ENCODE results near the gene MT1H. TPM values are rescaled to one million over a fixed set of nuclear protein-coding genes. Genes with fewer than 3 reads are reported as not detected.

MT1H gene
- polyA plus RNA-seq, 3 donors, result 0.76 TPM; not detected in 2

GRCh38 chr16:56700631-56701030 lies 31.0 kb downstream of the MT1H start:
- Mint-ChIP-seq H3K4me3 (no peak overlapping the region), H3K36me3 (no peaks in the 10 kb centered on the region), H3K4me1 (peaks cover 12% of the 10 kb centered on the region), H3K27me3 (ENCODE audit: low read depth in 3 of 3) (peaks cover 5 to 10% (median 6%) of the 10 kb centered on the region in 3 donors), H3K9me3 (peaks cover 3 to 13% (median 8%) of the 10 kb centered on the region in 7 donors), H3K27ac (peak overlapping the region in 1 of 7 donors; percentile 45)
- intact Hi-C loops (cut with micrococcal nuclease), result loop anchor here (5.0 to 10.0 kb wide), 3 partner anchors 96 to 183 kb away; partner anchors contain the start of gene MT2A (in 2 of the 2)
- Histone ChIP-seq H3K27ac (ENCODE audit: low read depth in 1 of 2, low read length in 2 of 2) (no peak overlapping the region), H4K20me1 (ENCODE audit: insufficient read depth, low read length) (no peaks in the 10 kb centered on the region), H2AFZ (ENCODE audit: insufficient read depth, low read depth, low read length, poor library complexity, severe bottlenecking) (no peak overlapping the region), H3K4me3 (replicated peaks in 1 of 3; ENCODE audit: low read depth in 2 of 3, low read length in 3 of 3) (no peak overlapping the region), H3K36me3 (replicated peaks in 1 of 2; ENCODE audit: control insufficient read depth in 1 of 2, insufficient read depth in 2 of 2, low read length in 2 of 2) (no peaks in the 10 kb centered on the region), H3K4me1 (ENCODE audit: control insufficient read depth in 1 of 2, insufficient read depth in 2 of 2, low read length in 2 of 2) (no peaks in the 10 kb centered on the region), H3K9ac (ENCODE audit: insufficient read depth, low read length, poor library complexity, severe bottlenecking) (no peak overlapping the region), H3K79me2 (ENCODE audit: insufficient read depth, low read length) (no peaks in the 10 kb centered on the region), H3K27me3 (ENCODE audit: control insufficient read depth in 2 of 2, insufficient read depth in 2 of 2, low read length in 2 of 2) (no peaks in the 10 kb centered on the region), H3K4me2 (replicated peaks; ENCODE audit: extremely low read depth, low read length, poor library complexity, severe bottlenecking) (no peak overlapping the region), H3K9me3 (replicated peaks in 1 of 2; ENCODE audit: control insufficient read depth in 1 of 2, insufficient read depth in 1 of 2, low read length in 2 of 2) (peaks cover 0 to 8% of the 10 kb centered on the region in 2 donors)
- TF ChIP-seq, protein P1, sequence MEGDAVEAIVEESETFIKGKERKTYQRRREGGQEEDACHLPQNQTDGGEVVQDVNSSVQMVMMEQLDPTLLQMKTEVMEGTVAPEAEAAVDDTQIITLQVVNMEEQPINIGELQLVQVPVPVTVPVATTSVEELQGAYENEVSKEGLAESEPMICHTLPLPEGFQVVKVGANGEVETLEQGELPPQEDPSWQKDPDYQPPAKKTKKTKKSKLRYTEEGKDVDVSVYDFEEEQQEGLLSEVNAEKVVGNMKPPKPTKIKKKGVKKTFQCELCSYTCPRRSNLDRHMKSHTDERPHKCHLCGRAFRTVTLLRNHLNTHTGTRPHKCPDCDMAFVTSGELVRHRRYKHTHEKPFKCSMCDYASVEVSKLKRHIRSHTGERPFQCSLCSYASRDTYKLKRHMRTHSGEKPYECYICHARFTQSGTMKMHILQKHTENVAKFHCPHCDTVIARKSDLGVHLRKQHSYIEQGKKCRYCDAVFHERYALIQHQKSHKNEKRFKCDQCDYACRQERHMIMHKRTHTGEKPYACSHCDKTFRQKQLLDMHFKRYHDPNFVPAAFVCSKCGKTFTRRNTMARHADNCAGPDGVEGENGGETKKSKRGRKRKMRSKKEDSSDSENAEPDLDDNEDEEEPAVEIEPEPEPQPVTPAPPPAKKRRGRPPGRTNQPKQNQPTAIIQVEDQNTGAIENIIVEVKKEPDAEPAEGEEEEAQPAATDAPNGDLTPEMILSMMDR (IDR thresholded peaks at IDR 0.05), result no peak
- 100% methylated on average over 1 of the region's 1 CpG for WGBS (ENCODE audit: insufficient coverage)
- DNase-seq, result no peak

DNA sequence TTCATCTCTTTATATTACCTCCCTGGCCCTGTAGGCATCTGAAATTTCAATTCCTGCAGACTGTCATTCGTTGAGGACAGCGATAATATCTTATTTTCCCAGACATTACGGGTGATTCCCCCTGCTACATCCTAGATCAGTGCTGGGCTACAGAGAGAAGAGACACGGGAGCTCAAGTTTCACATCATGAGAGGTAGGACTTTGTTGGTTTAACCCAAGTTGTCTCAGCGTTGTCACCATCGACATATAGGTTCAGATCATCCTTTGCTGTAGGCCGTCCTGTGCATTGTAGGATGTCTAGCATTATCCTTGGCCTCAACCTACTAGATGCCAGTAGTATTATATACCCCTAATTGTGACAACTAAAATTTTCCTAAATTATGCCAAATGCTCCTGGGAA lies 31.9 kb downstream of the MT1H start:
- TF ChIP-seq, protein P1 (IDR thresholded peaks at IDR 0.05), result no peak
- H3K79me2 ChIP-seq (ENCODE audit: insufficient read depth, low read length), result no peaks in the 10 kb centered on the region
- H3K36me3 ChIP-seq (replicated peaks in 1 of 2; ENCODE audit: control insufficient read depth in 1 of 2, insufficient read depth in 2 of 2, low read length in 2 of 2), result no peaks in the 10 kb centered on the region
- Mint-ChIP-seq H3K27me3 (ENCODE audit: low read depth in 3 of 3) (peaks cover 5 to 10% (median 7%) of the 10 kb centered on the region in 3 donors), H3K27ac (peak overlapping the region in 3 of 7 donors; percentile 6 to 75 (median 31)), H3K36me3 (no peaks in the 10 kb centered on the region), H3K4me3 (no peak overlapping the region), H3K4me1 (peaks cover 12% of the 10 kb centered on the region), H3K9me3 (peaks cover 3 to 9% (median 7%) of the 10 kb centered on the region in 7 donors)
- DNase-seq, result no peak
- intact Hi-C loops (cut with micrococcal nuclease), result loop anchor here (5.0 to 10.0 kb wide), 3 partner anchors 97 to 184 kb away; partner anchors contain the start of gene MT2A (in 2 of the 2)
- H3K4me3 ChIP-seq (replicated peaks in 1 of 3; ENCODE audit: low read depth in 2 of 3, low read length in 3 of 3), result no peak overlapping the region
- no peak overlapping the region for H3K9ac ChIP-seq (ENCODE audit: insufficient read depth, low read length, poor library complexity, severe bottlenecking)
- no peak overlapping the region for H2AFZ ChIP-seq (ENCODE audit: insufficient read depth, low read depth, low read length, poor library complexity, severe bottlenecking)
- no peaks in the 10 kb centered on the region for H3K4me1 ChIP-seq (ENCODE audit: control insufficient read depth in 1 of 2, insufficient read depth in 2 of 2, low read length in 2 of 2)
- no CpG with 5 or more reads among the region's 7 CpGs for WGBS (ENCODE audit: insufficient coverage)
- peaks cover 0 to 5% of the 10 kb centered on the region in 2 donors for H3K9me3 ChIP-seq (replicated peaks in 1 of 2; ENCODE audit: control insufficient read depth in 1 of 2, insufficient read depth in 1 of 2, low read length in 2 of 2)
- H3K4me2 ChIP-seq (replicated peaks; ENCODE audit: extremely low read depth, low read length, poor library complexity, severe bottlenecking), result no peak overlapping the region
- no peak overlapping the region for H3K27ac ChIP-seq (ENCODE audit: low read depth in 1 of 2, low read length in 2 of 2)
- no peaks in the 10 kb centered on the region for H3K27me3 ChIP-seq (ENCODE audit: control insufficient read depth in 2 of 2, insufficient read depth in 2 of 2, low read length in 2 of 2)
- no peaks in the 10 kb centered on the region for H4K20me1 ChIP-seq (ENCODE audit: insufficient read depth, low read length)
